OCI-M1 (cell line): ENCODE data around the gene HSD3B7.

Experiments used
- DNase-seq: peaks from one replicate; lab custom pipeline; 2025; lab: John Stamatoyannopoulos, UW

HSD3B7 gene

GRCh38 chr16:30983898-30984610 is 953 bp upstream of the HSD3B7 start:
- no peak for DNase-seq

DNA sequence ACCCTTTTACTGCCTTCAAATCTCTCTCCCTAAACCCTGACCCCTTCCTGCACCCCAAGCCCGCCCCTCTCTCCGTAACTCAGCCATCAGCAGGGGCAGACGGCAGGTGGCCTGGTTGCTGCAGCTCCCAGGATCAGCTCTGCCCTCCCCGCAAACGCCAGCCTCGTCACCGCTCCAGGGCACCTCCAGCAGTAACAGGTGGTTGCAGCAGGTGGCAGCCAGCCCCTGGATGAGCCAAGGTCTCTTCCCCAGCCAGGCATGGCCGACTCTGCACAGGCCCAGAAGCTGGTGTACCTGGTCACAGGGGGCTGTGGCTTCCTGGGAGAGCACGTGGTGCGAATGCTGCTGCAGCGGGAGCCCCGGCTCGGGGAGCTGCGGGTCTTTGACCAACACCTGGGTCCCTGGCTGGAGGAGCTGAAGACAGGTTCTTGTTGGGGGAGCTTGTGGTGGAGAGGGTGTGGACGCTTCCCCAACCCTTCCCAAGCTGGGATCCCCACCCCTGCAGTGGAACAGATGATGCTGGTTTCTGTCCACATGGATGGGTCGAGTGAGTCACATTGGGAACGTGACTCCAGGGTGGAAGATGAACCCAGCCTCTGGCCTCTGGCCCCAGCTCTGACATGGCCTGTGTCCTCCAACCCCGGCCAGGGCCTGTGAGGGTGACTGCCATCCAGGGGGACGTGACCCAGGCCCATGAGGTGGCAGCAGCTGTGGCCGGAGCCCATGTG is 558 bp downstream of the HSD3B7 start:
- peak; percentile 51 for DNase-seq

- no peak for DNase-seq
Measured at GRCh38 chr16:30986129-30986991, 1.4 kb downstream of the HSD3B7 start.

GRCh38 chr16:30987581-30988190 is 2.7 kb downstream of the HSD3B7 start:
- DNase-seq: no peak

- no peak for DNase-seq
Measured at GRCh38 chr16:30989469-30990047, 4.6 kb downstream of the HSD3B7 start.

GRCh38 chr16:30990105-30990504 is 5.1 kb downstream of the HSD3B7 start:
- no peak for DNase-seq

DNA sequence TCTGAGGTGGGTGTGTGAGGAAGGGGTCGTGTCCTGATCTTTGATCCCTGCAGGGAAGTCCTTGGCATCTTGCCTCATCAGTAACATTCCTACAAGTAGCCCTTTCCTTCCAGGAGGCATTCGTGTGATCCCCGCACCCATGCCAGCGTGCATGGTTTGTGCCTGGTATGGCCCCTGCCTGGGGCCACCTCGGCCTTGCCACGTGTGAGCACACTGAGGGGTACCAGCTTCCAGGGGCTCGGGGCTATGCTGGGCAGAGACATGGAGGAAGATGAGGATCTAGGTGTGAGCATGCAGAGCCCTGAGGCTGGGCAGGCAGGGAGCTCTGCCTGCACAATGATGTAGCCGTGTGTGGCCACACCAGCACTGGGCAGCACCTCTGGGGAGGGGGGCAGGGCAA is 6.0 kb downstream of the HSD3B7 start:
- no peak for DNase-seq

DNA sequence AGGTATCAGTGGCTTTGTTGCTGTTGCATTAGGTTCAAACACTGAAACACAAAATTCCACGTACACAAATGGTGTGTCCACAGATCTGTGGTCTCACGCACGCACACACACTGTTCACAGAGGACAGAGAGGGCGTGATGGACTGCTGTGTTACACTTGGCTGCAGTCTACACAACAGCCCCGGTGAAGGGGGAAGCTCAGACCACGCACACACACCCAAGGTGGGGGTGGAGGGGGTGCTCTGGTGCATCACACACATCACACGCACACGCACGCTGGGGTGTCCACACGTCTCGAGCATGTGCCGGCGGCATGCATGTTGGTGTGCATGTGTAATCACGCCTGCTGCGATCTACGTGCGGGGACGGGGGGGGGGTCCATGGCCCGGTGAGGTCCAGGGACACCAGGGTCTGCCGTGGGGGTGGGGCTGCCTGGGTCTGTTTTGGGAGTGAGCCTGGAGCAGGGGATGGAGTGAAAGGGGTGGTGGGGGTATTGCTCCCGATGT is 7.3 kb downstream of the HSD3B7 start:
- DNase-seq: no peak

DNA sequence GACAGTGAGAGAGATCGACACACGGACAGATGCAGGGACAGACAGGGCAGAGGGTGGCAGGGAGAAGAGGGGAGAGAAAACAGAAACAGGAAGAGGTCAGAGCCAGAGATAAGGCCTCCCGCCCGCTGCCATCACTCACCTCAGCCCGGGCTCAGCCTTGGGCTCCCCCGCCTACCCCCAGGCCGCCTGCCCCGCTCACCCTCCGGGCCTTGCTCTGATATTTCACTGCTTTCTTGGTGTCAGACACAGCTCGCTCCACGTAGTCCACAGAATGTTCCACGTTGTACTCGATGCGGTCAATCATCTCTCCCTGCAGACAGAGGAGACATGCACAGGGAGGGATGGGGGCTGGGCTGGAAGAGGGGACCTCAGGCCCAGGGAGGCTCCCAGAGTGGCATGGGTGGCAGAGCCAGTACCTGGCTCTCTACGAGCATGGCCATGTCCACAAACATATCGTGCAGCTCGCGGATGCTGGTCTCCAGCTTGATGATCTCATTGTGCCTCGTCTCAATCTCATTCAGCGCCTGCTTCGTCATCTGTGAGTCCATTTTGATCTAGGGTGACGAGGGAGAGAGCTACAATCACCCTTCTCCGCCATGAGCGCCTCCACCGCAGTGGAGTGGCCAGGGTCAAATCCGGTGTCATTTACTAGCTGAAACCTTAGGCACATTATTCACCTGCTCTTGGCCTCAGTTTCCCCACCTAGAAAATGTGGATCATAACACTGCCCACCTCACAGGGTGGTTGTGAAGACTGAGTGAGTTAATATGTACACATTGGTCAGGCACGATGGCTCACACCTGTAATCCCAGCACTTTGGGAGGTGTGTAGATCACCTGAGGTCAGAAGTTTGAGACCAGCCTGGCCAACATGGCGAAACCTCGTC is 8.2 kb downstream of the HSD3B7 start:
- peak; percentile 84 for DNase-seq

DNA sequence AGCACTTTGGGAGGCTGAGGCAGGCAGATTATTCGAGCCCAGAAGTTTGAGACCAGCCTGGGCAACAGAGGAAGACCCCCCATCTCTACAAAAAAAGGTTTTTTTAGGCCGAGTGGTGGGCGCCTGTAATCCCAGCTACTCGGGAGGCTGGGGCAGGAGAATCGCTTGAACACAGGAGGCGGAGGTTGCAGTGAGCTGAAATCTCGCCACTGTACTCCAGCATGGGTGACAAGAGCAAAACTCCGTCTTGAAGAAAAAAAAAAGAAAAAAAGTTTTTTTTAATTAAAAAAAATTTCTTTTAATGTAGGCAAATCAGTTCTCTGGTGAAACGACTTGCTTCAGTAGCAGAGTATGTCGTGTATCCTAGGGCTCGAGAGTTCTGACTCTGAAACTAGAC is 10.9 kb downstream of the HSD3B7 start:
- DNase-seq: no peak

DNA sequence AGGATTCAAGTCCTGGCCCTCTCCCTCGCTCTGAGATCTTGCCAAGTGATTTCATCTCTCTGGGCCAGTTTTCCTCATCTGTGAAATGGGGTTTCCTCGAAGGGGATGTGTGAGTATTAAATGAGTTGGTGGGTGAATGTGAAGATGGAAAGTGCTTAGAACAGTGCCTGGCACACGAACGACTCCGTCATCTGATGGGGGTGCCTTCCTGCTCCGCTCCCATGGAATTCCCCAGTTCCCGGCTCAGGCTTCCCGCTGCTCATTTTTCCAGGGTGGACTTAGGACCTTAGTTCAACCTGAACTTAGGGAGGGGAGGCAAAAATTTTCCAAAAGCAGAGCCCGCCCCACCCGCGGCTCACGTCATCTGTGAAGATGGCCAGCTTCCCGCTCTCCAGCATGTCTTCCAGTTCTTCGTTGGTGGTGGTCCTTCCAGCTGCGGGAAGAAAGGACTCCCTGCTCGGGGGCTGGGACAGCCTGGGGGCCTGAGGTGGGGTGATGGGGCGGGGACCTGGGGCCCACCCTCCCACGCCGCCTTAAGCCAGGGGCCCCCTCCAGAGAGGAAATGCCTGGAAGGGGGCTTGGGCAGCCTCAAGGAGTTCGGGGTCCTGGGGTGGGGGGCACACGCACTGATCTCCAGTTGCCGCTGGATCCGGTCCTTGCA is 11.4 kb downstream of the HSD3B7 start:
- no peak for DNase-seq

DNA sequence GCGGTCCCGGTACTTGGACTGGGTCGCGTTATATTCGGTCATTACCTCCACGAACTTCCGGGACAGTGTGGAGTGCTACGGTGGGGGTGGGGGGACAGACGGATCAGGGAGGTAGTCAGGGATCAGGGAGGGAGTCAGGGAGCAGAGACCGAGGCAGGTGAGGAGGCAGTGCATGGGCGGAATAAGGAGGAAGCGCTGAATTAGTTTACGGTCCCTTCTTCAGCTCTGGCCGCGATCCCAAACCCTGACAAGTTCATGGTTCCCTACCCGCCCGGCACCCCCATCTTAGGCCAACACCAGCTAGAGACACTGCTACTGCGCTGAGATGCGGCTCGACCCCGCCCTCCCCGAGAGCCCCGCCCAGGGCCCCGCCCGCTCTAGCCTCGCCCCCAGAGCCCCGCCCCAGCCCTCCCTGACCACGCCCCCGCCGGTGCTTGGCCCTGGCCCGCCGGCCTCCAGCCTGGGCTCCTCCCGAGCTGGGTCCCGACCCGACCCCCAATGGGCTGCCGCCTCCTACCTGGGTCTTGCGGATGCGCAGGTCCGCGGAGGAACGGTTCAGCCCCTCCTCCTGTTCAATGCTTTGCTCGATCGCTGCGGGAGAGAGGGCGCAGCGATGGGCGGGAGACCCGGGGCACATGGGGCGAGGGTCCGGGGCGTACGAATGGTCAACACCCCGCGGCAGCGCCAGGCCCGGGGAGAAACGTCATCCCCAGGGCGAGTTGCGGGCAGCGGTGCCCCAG is 12.1 kb downstream of the HSD3B7 start:
- peak; percentile 71 for DNase-seq

DNA sequence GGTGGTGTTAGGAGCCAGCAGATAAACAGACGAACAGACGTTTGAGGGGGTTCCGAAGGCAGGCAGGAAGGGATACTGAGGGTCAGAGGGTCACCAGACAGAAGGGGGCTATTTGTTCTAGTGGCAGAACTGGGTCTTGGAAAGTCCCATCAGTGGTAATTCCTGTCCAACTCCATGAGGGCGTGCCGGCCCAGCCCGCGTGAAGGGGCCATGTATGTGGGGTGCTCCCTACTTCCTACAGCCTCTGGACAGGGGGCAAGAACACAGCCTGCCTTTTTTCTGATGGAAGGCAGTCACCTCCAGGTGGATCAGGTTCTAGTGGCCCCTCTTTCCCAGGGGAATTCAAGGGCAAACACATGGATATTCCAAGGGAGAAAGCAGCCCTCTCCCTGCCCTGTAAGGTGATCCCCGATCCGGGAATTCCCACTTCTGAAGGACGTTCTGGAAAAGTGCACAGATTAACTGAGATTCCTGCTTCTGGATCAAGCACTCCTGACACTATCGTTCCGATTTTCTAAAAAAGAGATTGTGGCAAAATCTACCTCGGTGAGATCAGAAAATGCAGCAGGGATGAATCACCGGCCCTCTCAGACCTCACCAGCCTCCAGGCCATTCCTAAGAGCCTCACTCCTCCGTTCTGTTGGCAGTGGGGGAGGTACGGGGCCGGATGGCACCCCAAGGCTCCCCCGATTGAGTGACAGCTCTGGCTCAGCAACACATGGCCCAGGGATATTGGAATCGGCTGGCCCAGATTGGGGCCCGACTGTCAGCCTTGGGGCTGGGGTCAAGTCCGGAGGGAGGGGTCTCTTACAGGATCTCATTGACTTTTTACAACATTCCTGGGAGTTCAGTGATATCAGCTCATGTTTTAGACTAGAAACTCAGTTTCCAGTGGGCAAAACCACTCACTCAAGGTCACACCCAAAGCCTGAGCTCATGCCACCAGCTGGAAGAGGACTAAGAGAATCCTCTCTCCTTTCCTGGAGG is 13.0 kb downstream of the HSD3B7 start:
- DNase-seq: no peak

- DNase-seq: peak; percentile 49
Measured at GRCh38 chr16:30998852-30999761, 14.1 kb downstream of the HSD3B7 start.

- no peak for DNase-seq
Measured at GRCh38 chr16:31000671-31001382, 15.8 kb downstream of the HSD3B7 start.

DNA sequence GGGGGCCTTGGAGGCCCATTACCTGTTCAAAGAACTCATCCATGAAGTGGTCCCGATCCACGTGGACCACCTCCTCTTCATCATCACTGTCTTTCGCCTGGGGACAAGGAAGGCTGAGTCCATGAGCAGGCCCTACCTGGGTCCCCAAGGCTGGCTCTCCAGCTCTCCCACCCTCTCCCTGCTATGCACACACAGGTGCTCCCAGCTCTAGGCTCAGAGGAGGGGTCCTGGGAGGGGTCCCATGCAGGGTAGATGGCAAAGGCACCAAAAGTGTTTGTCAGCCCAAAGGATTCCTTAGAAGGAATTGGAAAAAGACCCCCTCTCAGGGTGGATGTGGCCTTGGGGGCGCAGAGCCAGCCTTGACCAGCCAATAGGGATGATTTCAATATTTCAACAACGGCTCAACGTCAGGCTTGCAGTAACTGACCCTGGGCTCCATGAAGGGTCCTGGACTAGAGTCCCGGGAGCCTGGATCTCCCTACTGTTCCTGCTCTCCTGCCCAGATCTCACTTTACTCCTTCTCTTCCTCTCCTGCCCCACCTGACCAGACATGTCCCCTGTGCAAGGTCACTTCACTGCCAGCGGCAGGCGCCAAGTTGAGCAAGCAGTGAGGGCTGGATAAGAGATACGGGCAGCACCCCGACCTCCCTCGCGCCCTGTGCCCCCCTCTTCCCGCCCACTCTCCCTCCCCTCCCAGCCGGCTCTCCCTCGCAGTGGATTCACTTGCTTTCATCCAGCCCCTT is 16.7 kb downstream of the HSD3B7 start:
- DNase-seq: no peak
